Measurements from ENCODE around the gene PXT1. TPM values are rescaled to one million over a fixed set of nuclear protein-coding genes. Genes with fewer than 3 reads are reported as not detected.
A peak's percentile ranks its signal among the peaks of the same experiment; 100 is the strongest.
"Not testable (repeated sequence)": the region's sequence is repeated elsewhere in the genome, so short reads cannot be mapped to it uniquely, and the experiment has no call there.

PXT1 gene
- total and polyA plus RNA-seq, 2 donors: 0.04 TPM; not detected in 1

DNA sequence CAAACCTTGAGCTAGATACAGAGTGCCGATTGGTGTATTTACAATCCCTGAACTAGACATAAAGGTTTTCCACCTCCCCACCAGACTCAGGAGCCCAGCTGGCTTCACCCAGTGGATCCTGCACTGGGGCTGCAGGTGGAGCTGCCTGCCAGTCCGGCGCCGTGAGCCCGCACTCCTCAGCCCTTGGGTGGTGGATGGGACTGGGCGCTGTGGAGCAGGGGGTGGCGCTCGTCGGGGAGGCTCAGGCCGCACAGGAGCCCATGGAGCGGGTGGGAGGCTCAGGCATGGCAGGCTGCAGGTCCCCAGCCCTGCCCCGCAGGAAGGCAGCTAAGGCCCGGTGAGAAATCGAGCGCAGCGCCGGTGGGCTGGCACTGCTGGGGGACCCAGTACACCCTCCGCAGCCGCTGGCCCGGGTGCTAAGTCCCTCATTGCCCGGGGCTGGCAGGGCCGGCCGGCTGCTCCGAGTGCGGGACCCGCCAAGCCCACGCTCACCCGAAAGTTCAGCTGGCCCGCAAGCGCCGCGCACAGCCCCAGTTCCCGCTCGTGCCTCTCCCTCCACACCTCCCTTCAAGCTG is 78.5 kb downstream of the PXT1 start:
- H3K36me3 ChIP-seq (ENCODE audit: insufficient read depth); H3K27ac ChIP-seq (ENCODE audit: low read depth); H3K4me3 ChIP-seq (ENCODE audit: low read depth, low read length); H3K4me1 ChIP-seq (ENCODE audit: insufficient read depth); DNase-seq (ENCODE audit: extremely low spot score): not testable (repeated sequence)
- 98% methylated on average over 30 of the region's 34 CpGs for WGBS

DNA sequence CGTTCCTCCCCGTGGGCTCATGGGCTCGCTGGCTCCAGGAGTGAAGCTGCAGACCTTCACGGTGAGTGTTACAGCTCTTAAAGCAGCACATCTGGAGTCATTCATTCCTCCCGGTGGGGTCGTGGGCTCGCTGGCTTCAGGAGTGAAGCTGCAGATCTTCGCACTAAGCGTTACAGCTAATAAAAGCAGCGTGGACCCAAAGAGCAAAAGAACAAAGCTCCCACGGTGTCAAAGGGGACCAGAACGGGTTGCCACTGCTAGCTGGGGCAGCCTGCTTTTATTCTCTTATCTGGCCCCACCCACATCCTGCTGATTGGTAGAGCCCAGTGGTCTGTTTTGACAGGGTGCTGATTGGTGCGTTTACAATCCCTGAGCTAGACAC is 79.3 kb downstream of the PXT1 start:
- WGBS: 68% methylated on average over 13 of the region's 13 CpGs
- H3K27ac ChIP-seq (ENCODE audit: low read depth); H3K36me3 ChIP-seq (ENCODE audit: insufficient read depth); H3K4me1 ChIP-seq (ENCODE audit: insufficient read depth); DNase-seq (ENCODE audit: extremely low spot score); H3K4me3 ChIP-seq (ENCODE audit: low read depth, low read length): not testable (repeated sequence)

DNA sequence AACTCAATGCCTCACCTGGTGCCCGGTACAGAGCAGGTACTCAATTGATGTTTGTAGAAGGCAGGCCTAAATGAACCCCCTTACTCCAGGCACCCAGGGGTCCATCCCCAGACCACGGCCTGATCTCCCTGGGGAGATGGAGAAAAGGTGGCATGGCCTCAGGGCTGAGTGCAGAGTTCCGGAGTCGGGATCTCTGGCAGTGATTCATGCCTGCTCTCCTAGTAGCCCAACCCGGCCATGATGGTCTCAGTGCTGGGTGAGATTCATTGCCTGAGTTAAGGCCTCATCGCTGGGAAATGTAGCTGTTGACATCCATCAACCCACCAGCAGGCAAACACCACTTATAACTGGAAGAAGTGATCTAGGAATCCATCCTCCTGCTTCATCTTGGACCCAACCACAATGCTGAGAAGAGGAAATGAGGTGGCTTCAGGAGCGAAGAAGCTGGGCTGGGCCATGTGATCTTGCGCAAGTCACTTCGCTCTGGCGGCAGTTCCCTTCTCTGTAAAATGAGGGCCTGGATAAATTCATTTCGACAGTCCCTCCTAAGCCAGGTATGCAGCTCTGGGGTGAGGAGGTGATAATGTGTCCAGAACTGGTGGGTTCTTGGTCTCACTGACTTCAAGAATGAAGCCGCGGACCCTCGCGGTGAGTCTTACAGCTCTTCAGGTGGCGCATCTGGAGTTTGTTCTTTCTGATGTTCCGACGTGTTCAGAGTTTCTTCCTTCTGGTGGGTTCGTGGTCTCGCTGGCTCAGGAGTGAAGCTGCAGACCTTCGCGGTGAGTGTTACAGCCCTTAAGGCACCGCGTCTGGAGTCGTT is 79.9 kb downstream of the PXT1 start:
- H3K4me3 ChIP-seq (ENCODE audit: low read depth, low read length): no peak overlapping the region
- WGBS: 89% methylated on average over 25 of the region's 25 CpGs
- no peak overlapping the region for H3K27ac ChIP-seq (ENCODE audit: low read depth)
- no peaks in the 10 kb centered on the region for H3K4me1 ChIP-seq (ENCODE audit: insufficient read depth)
- DNase-seq (ENCODE audit: extremely low spot score): no peak
- H3K36me3 ChIP-seq (ENCODE audit: insufficient read depth): no peaks in the 10 kb centered on the region

DNA sequence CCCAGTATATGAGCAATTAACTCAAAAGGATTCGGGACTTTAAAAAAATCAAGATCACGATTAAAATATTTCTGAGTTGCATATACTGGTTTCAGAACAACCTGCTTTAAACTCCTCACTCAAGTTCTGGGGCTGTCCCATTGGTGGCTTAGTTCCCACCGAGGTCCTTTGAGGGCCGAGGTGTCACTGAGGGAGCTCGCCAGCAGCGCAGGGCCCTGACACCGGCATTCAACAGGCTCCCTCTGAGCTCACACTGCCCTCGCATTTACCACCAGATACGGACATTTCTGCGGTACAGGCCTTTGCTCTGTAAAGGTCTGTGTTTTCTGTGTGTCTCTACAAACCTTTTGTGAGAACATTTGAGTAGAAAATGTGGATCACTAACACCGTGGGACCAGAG is 81.6 kb downstream of the PXT1 start:
- Histone ChIP-seq H3K4me3 (ENCODE audit: low read depth, low read length) (no peak overlapping the region), H3K36me3 (ENCODE audit: insufficient read depth) (no peaks in the 10 kb centered on the region), H3K27ac (ENCODE audit: low read depth) (no peak overlapping the region), H3K4me1 (ENCODE audit: insufficient read depth) (no peaks in the 10 kb centered on the region)
- WGBS: 88% methylated on average over 11 of the region's 11 CpGs
- DNase-seq (ENCODE audit: extremely low spot score): no peak

DNA sequence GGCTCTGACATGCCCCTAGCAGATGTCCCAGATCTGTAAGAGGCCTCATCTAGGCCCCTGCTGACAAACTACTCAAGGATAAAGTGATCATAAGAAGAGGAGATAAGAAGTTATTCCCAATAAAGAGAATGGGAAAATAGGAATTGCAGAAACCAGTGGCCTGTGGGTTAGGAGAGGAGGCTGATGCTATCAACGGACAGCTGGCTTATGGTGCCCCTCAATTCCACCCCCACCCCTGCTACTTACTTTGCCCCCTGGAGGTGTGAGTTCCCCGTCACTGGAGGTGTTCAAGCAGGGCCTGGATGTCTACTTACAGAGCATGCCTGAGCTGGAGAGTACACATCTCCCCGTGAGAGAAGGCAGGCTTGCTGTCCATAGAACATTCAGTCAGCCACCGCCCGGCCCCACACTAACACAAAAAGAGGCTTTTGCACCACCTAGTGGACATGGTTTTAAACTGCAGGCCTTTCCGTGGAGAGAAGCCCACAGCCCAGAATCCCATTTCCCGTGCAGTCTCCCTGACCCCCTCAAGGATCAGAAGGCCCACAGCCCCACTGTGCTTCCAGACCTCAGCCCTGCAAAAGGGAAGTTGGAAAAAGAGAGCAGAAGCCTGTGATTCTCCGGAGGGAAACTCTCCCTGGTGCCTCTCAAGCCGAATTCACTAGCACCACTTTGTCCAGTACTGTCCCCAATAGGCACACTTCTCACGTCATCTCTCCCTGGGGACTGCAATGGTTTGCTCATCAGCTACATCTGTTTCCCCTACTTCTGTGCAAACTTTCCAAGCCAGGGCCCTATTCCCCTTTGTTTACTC is 82.2 kb downstream of the PXT1 start:
- Histone ChIP-seq H3K27ac (ENCODE audit: low read depth) (no peak overlapping the region), H3K4me3 (ENCODE audit: low read depth, low read length) (no peak overlapping the region), H3K36me3 (ENCODE audit: insufficient read depth) (no peaks in the 10 kb centered on the region), H3K4me1 (ENCODE audit: insufficient read depth) (no peaks in the 10 kb centered on the region)
- peak; percentile 63 for DNase-seq (ENCODE audit: extremely low spot score)
- WGBS: 22% methylated on average over 10 of the region's 10 CpGs

DNA sequence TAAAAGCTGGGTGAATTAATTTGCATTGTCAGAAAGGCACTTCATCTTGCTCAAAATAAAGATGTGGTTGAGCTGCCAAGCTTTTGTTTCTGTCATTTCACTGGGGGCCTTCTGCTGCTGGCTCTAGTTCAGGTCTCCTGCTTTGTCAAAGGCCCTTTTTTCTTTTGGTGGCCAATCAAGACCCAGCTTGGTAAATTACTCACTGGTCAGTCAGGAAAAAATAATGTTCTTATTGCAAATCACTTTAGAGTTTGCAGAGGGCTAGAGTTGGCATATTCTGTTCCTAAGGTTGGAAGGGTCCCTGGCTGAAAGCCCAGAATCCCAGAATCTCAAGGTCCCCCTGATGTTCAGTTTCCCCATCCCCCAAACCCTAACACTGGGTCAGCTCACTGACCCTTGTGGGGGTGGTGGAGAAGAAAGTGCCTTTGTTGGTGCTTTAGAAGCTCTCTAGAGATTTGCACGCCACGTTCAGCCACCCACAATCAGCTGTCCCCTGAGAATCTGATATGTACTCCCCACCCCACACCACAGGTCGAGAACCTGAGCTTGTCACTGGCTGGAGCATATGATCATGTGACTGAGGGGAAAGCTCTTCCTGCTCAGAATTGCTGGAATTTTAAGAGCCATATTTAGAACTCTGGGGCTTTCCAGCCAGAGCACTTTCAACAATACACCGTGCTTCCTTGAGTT is 84.3 kb downstream of the PXT1 start:
- no peaks in the 10 kb centered on the region for H3K4me1 ChIP-seq (ENCODE audit: insufficient read depth)
- WGBS: 56% methylated on average over 4 of the region's 4 CpGs
- no peak for DNase-seq (ENCODE audit: extremely low spot score)
- no peaks in the 10 kb centered on the region for H3K36me3 ChIP-seq (ENCODE audit: insufficient read depth)
- H3K4me3 ChIP-seq (ENCODE audit: low read depth, low read length): no peak overlapping the region
- H3K27ac ChIP-seq (ENCODE audit: low read depth): no peak overlapping the region

DNA sequence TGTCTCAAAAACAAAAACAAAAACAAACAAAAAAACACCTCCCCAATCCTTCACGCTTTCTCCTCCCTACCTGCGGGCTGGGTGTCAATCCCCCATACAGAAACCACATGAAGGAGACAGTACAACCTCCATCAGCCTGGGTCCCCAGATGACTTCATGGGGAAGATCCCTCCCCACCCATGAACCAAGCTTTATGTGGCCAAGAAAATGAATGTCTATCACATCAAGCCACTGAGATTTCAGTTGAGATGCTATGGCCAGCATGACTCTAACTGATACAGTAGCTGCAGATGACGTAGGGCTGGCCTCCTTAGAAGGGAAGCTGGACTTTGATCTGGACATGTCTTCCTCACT is 84.8 kb downstream of the PXT1 start:
- H3K27ac ChIP-seq (ENCODE audit: low read depth): no peak overlapping the region
- 85% methylated on average over 3 of the region's 3 CpGs for WGBS
- H3K4me1 ChIP-seq (ENCODE audit: insufficient read depth): no peaks in the 10 kb centered on the region
- no peak for DNase-seq (ENCODE audit: extremely low spot score)
- no peak overlapping the region for H3K4me3 ChIP-seq (ENCODE audit: low read depth, low read length)
- H3K36me3 ChIP-seq (ENCODE audit: insufficient read depth): no peaks in the 10 kb centered on the region

DNA sequence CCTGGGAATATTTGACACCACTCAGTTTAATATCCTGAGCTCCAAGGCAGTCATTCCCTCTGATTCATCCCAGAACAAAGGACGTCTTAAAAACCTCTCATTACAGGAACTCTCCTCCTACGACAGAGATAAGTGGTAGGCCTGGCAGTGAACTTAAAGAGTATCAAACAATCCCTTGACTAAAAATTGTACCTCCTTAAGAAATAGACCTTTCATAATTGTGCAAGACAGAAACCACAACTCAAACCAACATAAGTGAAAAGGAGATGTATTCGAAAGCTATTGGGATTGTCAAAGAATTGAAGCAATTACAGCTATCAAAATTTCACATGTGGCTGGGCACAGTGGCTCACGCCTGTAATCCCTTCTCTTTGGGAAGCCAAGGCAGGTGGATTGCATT is 86.8 kb downstream of the PXT1 start:
- no peaks in the 10 kb centered on the region for H3K4me1 ChIP-seq (ENCODE audit: insufficient read depth)
- H3K27ac ChIP-seq (ENCODE audit: low read depth): no peak overlapping the region
- no peaks in the 10 kb centered on the region for H3K36me3 ChIP-seq (ENCODE audit: insufficient read depth)
- no peak for DNase-seq (ENCODE audit: extremely low spot score)
- WGBS: 87% methylated on average over 4 of the region's 4 CpGs
- no peak overlapping the region for H3K4me3 ChIP-seq (ENCODE audit: low read depth, low read length)

DNA sequence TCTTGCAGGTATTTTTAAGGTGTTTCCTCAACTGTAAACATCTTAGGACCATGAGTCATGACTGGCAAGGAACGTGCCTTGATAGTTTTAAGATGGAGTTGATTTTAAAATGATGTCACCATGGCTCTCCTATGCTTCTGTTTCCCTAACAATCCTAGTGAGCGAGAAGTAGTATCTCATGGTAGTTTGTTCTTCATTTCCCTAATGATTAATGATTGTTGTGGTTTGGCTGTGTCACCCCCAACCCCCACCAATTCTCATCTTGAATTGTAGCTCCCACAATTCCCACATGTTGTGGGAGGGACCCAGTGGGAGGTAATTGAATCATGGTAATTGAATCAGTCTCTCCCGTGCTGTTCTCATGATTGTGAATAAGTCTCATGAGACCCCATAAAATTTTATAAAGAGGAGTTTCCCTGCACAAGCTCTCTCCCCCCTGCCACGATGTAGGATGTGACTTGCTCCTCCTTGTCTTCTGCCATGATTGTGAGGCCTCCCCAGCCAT is 89.2 kb downstream of the PXT1 start:
- no peak for DNase-seq (ENCODE audit: extremely low spot score)
- Histone ChIP-seq H3K4me3 (ENCODE audit: low read depth, low read length) (no peak overlapping the region), H3K36me3 (ENCODE audit: insufficient read depth) (no peaks in the 10 kb centered on the region), H3K4me1 (ENCODE audit: insufficient read depth) (no peaks in the 10 kb centered on the region), H3K27ac (ENCODE audit: low read depth) (no peak overlapping the region)
- WGBS: 72% methylated on average over 4 of the region's 4 CpGs

DNA sequence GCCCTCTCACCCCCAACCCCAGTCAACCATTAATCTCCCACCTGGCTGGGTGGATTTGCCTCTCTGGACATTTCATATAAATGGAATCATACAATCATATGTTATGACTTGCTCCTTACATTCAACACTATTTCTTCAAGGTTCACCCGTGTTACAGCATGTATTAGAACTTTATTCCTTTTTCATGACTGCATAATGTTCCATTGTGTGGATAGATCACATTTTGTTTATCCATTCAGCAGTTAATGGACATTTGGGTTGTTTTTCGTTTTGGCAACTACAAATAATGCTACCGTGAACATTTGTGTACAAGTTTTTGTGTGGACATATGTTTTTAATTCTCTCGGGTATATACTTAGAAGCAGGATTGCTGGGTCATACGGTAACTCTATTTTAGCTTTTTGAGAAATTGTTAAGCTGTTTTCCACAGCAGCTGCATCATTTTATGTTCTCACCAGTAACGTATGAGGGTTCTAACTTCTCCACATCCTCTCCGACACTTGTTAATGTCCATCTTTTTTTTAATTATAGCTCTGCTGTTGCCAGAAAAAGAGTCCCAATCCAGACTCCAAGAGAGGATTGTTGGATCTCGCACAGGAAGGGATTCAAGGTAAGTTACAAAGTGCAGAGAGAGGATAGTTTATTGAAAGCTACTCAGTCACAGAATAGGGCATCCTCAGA is 90.0 kb downstream of the PXT1 start:
- Histone ChIP-seq H3K27ac (ENCODE audit: low read depth) (no peak overlapping the region), H3K36me3 (ENCODE audit: insufficient read depth) (no peaks in the 10 kb centered on the region), H3K4me1 (ENCODE audit: insufficient read depth) (no peaks in the 10 kb centered on the region), H3K4me3 (ENCODE audit: low read depth, low read length) (no peak overlapping the region)
- WGBS: 88% methylated on average over 8 of the region's 8 CpGs
- DNase-seq (ENCODE audit: extremely low spot score): no peak

DNA sequence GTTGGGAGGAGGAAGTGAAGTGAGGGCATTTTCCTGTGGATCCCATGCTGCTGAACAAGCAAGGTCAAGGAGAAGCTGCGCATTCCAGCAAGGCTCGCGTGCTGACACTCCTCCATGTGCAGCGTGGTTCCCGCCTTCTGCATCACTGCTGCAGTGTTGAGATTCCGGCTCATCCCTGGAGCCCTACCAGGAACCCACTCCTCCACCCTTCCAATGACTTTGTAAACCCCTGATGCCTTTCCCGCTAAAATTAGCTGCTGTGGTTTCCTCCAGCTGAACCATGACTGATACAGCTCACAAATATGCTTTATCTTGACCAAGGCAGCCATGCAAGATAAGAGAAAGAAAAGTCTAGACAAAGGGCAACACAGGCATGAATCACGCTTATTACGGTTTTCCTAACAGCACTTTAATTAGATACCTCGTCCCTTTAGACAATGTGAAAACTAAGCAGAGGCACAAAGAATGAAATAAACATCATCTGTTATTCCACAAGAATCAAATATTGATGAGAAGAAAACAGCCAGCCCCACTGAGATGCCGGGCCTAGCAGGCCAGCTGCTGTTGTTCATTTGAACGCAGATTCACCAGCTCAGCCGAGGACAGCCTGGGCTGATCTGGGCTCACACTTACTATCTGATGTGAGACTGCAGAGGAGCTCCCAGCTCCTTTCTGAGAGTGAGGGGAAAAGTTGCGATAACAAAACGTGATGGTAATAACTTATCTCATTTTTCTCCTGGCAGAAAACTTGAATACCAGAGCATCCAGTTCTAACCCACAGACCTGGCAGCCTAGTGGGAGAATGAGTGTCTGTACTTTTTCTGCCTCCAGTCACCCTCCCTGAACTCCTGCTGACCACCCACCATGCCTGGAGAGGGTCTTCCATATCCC is 91.7 kb downstream of the PXT1 start:
- Histone ChIP-seq H3K4me1 (ENCODE audit: insufficient read depth) (no peaks in the 10 kb centered on the region), H3K27ac (ENCODE audit: low read depth) (no peak overlapping the region), H3K36me3 (ENCODE audit: insufficient read depth) (no peaks in the 10 kb centered on the region), H3K4me3 (ENCODE audit: low read depth, low read length) (no peak overlapping the region)
- 35% methylated on average over 15 of the region's 15 CpGs for WGBS
- no peak for DNase-seq (ENCODE audit: extremely low spot score)

DNA sequence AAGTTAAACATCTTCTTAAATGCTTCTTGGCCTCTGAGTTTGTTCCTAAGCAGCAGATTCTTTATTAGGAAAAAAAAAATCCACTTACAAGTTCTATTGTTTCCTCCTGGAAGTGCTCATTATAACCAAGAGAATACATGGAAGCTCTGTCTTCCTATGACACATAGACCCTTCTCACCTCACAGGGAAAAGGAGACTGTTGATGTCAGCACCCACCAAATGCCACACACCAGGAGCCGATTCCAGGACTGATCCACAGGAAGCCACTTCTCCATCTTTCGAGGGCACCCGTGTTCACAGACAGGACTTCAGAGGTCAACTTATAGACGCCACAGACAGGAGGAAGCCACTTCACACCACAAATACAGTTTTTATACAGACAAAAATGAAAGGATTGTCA is 92.6 kb downstream of the PXT1 start:
- no peaks in the 10 kb centered on the region for H3K36me3 ChIP-seq (ENCODE audit: insufficient read depth)

More for the DNA sequence above, 92.6 kb downstream of the PXT1 start:
- Histone ChIP-seq H3K4me3 (ENCODE audit: low read depth, low read length) (no peak overlapping the region), H3K4me1 (ENCODE audit: insufficient read depth) (no peaks in the 10 kb centered on the region), H3K27ac (ENCODE audit: low read depth) (no peak overlapping the region)
- no peak for DNase-seq (ENCODE audit: extremely low spot score)
- 81% methylated on average over 4 of the region's 4 CpGs for WGBS

Measured in urinary bladder (tissue), 4 donors.